Measurements from ENCODE around the gene GSX2.

GSX2 gene

DNA sequence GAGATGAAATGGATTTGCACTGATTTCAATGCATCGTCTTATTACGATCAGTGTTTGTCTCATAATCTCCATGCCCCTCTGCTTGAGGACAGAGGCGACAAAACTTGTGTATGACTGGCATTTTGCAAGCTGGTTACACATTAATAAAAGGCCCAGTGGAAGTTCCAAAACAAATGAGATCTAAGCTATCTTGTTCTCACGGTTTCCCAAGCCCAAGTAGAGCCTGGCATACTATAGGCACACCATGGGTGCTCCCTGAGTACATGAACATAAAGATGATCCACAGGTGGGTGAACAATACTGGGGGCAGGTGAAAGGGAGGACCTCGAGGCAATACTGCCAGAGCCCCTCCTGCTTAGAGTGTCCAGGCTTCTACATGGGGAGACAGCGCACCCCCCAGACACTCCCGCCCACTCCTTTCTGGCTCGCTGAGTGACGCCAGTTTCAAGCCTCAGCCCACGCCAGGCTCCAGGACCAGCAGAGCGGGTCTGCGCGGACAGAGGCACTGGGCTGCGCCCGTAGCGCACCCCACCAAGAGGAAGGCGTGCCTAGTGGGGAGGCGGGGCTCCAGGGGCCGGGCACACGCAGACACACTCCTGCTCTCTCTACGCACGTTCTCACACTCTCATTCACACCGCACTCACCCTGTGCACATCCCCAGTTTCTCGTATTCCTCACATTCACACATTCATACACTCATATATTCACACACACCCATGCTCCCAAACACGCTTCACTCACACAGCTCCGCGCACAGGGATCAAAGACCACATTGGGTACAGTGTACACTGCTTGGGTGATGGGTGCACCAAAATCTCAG lies 8.9 kb upstream of the GSX2 start:
- DNase-seq (ENCODE audit: low spot score) = peak; percentile 61
- TF ChIP-seq, protein P1, sequence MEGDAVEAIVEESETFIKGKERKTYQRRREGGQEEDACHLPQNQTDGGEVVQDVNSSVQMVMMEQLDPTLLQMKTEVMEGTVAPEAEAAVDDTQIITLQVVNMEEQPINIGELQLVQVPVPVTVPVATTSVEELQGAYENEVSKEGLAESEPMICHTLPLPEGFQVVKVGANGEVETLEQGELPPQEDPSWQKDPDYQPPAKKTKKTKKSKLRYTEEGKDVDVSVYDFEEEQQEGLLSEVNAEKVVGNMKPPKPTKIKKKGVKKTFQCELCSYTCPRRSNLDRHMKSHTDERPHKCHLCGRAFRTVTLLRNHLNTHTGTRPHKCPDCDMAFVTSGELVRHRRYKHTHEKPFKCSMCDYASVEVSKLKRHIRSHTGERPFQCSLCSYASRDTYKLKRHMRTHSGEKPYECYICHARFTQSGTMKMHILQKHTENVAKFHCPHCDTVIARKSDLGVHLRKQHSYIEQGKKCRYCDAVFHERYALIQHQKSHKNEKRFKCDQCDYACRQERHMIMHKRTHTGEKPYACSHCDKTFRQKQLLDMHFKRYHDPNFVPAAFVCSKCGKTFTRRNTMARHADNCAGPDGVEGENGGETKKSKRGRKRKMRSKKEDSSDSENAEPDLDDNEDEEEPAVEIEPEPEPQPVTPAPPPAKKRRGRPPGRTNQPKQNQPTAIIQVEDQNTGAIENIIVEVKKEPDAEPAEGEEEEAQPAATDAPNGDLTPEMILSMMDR (IDR thresholded peaks at IDR 0.05; ENCODE audit: extremely low read depth, insufficient read depth, missing control alignments) = no peak
- in situ Hi-C loops (cut with MboI; ENCODE audit: low pct_unique_long_range_greater_than_20kb, low sequenced_read_pairs, unreplicated experiment) = no loop called here

GRCh38 chr4:54091637-54092404 lies 8.1 kb upstream of the GSX2 start:
- TF ChIP-seq, protein P1 (IDR thresholded peaks at IDR 0.05; ENCODE audit: extremely low read depth, insufficient read depth, missing control alignments) = no peak
- in situ Hi-C loops (cut with MboI; ENCODE audit: low pct_unique_long_range_greater_than_20kb, low sequenced_read_pairs, unreplicated experiment) = no loop called here
- peak; percentile 77 for DNase-seq (ENCODE audit: low spot score)

GRCh38 chr4:54092405-54093323 lies 7.3 kb upstream of the GSX2 start:
- DNase-seq (ENCODE audit: low spot score) = peak; percentile 23
- TF ChIP-seq, protein P1 (IDR thresholded peaks at IDR 0.05; ENCODE audit: extremely low read depth, insufficient read depth, missing control alignments) = no peak
- in situ Hi-C loops (cut with MboI; ENCODE audit: low pct_unique_long_range_greater_than_20kb, low sequenced_read_pairs, unreplicated experiment) = no loop called here

DNA sequence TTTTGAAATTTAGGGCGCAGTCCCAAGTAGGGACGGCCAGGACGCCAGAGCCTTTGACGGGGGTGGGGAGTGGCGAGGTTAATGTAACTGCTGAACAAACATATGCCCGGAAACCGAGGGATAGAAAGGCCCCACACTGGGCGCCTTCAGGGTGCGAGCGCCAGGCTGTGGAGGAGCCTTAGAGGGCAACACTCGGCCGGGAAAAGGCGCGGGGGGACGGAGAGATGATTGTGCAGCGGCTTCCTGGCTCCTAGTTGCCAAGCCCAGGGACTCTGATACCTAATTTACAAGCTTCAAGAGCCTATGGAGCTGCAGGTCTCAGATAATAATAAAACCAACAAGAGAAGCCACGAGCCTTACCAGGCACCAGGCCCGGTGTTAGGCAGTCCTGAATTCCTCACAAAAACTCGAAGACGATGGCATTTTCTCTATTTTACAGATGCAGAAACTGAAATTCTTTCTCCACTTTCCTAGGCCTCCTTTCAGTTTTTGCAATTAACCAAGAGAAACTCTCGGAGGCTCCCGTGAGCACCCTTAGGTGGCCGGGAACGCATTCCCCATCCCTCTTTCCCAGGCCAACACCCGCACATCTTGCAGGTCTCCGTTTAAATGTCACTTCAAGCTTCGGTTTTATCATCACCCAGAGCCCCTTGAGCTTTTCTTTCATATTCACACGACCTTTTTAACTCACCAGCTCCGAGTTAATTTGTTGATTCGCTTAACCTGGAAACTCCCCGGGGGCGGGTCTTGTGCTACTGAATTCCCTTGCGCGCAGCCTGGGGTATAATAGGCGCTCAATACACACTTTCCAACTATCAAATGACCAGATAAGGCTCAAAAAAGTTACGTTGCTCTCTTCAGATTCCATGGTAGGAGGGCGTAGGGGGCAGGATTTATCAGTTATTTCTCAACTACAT lies 6.4 kb upstream of the GSX2 start:
- DNase-seq (ENCODE audit: low spot score) = peak; percentile 23
- in situ Hi-C loops (cut with MboI; ENCODE audit: low pct_unique_long_range_greater_than_20kb, low sequenced_read_pairs, unreplicated experiment) = no loop called here
- TF ChIP-seq, protein P1 (IDR thresholded peaks at IDR 0.05; ENCODE audit: extremely low read depth, insufficient read depth, missing control alignments) = no peak

GRCh38 chr4:54094451-54094850 lies 5.5 kb upstream of the GSX2 start:
- TF ChIP-seq, protein P1 (IDR thresholded peaks at IDR 0.05; ENCODE audit: extremely low read depth, insufficient read depth, missing control alignments) = no peak
- in situ Hi-C loops (cut with MboI; ENCODE audit: low pct_unique_long_range_greater_than_20kb, low sequenced_read_pairs, unreplicated experiment) = no loop called here
- DNase-seq (ENCODE audit: low spot score) = no peak

Measured in GM13977 (cell line).